Measurements from ENCODE around the gene ERFE.

The ERFE gene

GRCh38 chr2:238161291-238162051 is 2.7 kb downstream of the ERFE start:
- H3K36me3 ChIP-seq (ENCODE audit: low read length): no peaks in the 10 kb centered on the region
- H3K27me3 ChIP-seq (ENCODE audit: low read length): no peaks in the 10 kb centered on the region
- H3K27ac ChIP-seq (ENCODE audit: low read depth, low read length): no peak overlapping the region
- H3F3A ChIP-seq (ENCODE audit: insufficient read depth): peaks cover 4% of the 10 kb centered on the region; the same call in 1 of the 2 replicates
- H2AFZ ChIP-seq (ENCODE audit: low read depth, low read length, severe bottlenecking): no peak overlapping the region
- TF ChIP-seq EZH2phosphoT487 (conservative IDR thresholded peaks at IDR 0.05; ENCODE audit: low read length) (no peak), CTCF (IDR thresholded peaks at IDR 0.05; ENCODE audit: insufficient read depth, low read length, poor library complexity, severe bottlenecking) (no peak)
- no peak overlapping the region for H3K4me2 ChIP-seq (ENCODE audit: low read depth, low read length, poor library complexity, severe bottlenecking)
- no peak overlapping the region for H3K4me3 ChIP-seq (ENCODE audit: insufficient read depth, low read length, poor library complexity, severe bottlenecking)
- no peak overlapping the region for H3K9ac ChIP-seq (ENCODE audit: low read length)
- no peaks in the 10 kb centered on the region for H3K79me2 ChIP-seq (ENCODE audit: insufficient read depth, low read length)
- H3K9me3 ChIP-seq (ENCODE audit: insufficient read depth, low read length): no peaks in the 10 kb centered on the region
- H3K9me2 ChIP-seq (replicated peaks; ENCODE audit: insufficient read depth, low read length): no peaks in the 10 kb centered on the region
- no peaks in the 10 kb centered on the region for H4K20me1 ChIP-seq (ENCODE audit: low read depth, low read length)

DNA sequence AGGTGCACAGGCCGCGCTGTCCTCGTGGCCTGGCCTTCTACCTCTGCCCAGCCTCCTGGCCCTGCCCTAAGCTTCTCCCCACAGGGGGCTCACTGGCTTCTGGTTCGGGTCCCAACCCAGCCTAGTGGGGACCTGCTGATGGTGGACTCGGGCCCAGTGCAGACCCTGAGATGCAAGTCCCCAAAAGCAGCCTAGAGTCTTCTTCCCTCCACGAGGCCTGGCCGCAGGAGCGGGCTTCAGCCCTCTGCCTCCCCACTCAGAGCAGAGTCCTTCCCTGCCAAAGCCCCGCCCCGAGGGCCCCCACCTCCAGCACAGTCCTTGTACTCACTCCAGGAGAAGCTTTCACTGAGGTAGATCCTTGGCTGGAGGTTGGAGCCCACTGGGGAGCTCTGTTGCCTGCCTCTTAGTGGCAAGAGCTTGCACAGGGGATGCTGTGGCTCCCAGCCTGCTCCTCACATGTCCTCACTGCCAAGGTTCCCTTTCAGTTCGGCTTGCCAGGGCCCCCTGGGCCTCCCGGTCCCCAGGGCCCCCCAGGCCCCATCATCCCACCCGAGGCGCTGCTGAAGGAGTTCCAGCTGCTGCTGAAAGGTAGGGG is 3.6 kb downstream of the ERFE start:
- Histone ChIP-seq H3K27me3 (ENCODE audit: low read length) (no peaks in the 10 kb centered on the region), H3K9ac (ENCODE audit: low read length) (no peak overlapping the region), H3K36me3 (ENCODE audit: low read length) (no peaks in the 10 kb centered on the region), H3K4me2 (ENCODE audit: low read depth, low read length, poor library complexity, severe bottlenecking) (no peak overlapping the region), H3K9me2 (replicated peaks; ENCODE audit: insufficient read depth, low read length) (no peaks in the 10 kb centered on the region), H3F3A (ENCODE audit: insufficient read depth) (peaks cover 4% of the 10 kb centered on the region; the same call in 1 of the 2 replicates), H3K27ac (ENCODE audit: low read depth, low read length) (no peak overlapping the region), H3K4me3 (ENCODE audit: insufficient read depth, low read length, poor library complexity, severe bottlenecking) (no peak overlapping the region), H2AFZ (ENCODE audit: low read depth, low read length, severe bottlenecking) (no peak overlapping the region), H3K9me3 (ENCODE audit: insufficient read depth, low read length) (no peaks in the 10 kb centered on the region), H3K79me2 (ENCODE audit: insufficient read depth, low read length) (no peaks in the 10 kb centered on the region), H4K20me1 (ENCODE audit: low read depth, low read length) (no peaks in the 10 kb centered on the region)
- TF ChIP-seq EZH2phosphoT487 (conservative IDR thresholded peaks at IDR 0.05; ENCODE audit: low read length) (no peak), CTCF (IDR thresholded peaks at IDR 0.05; ENCODE audit: insufficient read depth, low read length, poor library complexity, severe bottlenecking) (no peak)

GRCh38 chr2:238162846-238163441 is 4.2 kb downstream of the ERFE start:
- Histone ChIP-seq H4K20me1 (ENCODE audit: low read depth, low read length) (no peaks in the 10 kb centered on the region), H3K4me3 (ENCODE audit: insufficient read depth, low read length, poor library complexity, severe bottlenecking) (no peak overlapping the region), H3K9me3 (ENCODE audit: insufficient read depth, low read length) (no peaks in the 10 kb centered on the region), H3F3A (ENCODE audit: insufficient read depth) (peaks cover 4% of the 10 kb centered on the region; the same call in 1 of the 2 replicates), H3K27me3 (ENCODE audit: low read length) (no peaks in the 10 kb centered on the region), H3K9me2 (replicated peaks; ENCODE audit: insufficient read depth, low read length) (no peaks in the 10 kb centered on the region), H3K9ac (ENCODE audit: low read length) (no peak overlapping the region), H2AFZ (ENCODE audit: low read depth, low read length, severe bottlenecking) (no peak overlapping the region), H3K79me2 (ENCODE audit: insufficient read depth, low read length) (no peaks in the 10 kb centered on the region), H3K27ac (ENCODE audit: low read depth, low read length) (no peak overlapping the region), H3K36me3 (ENCODE audit: low read length) (no peaks in the 10 kb centered on the region), H3K4me2 (ENCODE audit: low read depth, low read length, poor library complexity, severe bottlenecking) (no peak overlapping the region)
- no peak for TF ChIP-seq CTCF (IDR thresholded peaks at IDR 0.05; ENCODE audit: insufficient read depth, low read length, poor library complexity, severe bottlenecking)
- no peak for TF ChIP-seq EZH2phosphoT487 (conservative IDR thresholded peaks at IDR 0.05; ENCODE audit: low read length)
